H9 (cell line): ENCODE results near the gene SSB. TPM values are rescaled to one million over a fixed set of nuclear protein-coding genes. Genes with fewer than 3 reads are reported as not detected.

ENCODE experiments used
- DNase-seq: peaks from one replicate; pipeline ENCODE4 v3.0.0-alpha.2; 2017
- H2AFZ ChIP-seq: one replicate; pipeline ENCODE4 v1.6.1; 2013; ENCODE audit warnings: mild to moderate bottlenecking, low read length, control low read depth, moderate library complexity
- H2AK5ac ChIP-seq: 2 replicates; pipeline ENCODE4 v1.6.1; 2013; ENCODE audit warnings: low read length, control low read depth, mixed read lengths; ENCODE audit not compliant: insufficient read length
- H2BK120ac ChIP-seq: one replicate; pipeline ENCODE4 v1.6.1; 2013; ENCODE audit warnings: low read depth, mild to moderate bottlenecking, low read length, control low read depth, inconsistent platforms; ENCODE audit not compliant: poor library complexity, severe bottlenecking
- H2BK12ac ChIP-seq: 2 replicates; pipeline ENCODE4 v1.6.1; 2013; ENCODE audit warnings: low read length, control low read depth, mixed read lengths, low read depth; ENCODE audit not compliant: insufficient read length
- H2BK15ac ChIP-seq: 2 replicates; pipeline ENCODE4 v1.6.1; 2013; ENCODE audit warnings: low read depth, low read length, control low read depth
- H2BK20ac ChIP-seq: one replicate; pipeline ENCODE4 v1.6.1; 2013; ENCODE audit warnings: low read depth, mild to moderate bottlenecking, low read length, control low read depth, inconsistent platforms; ENCODE audit not compliant: poor library complexity, severe bottlenecking
- H2BK5ac ChIP-seq: 2 replicates; pipeline ENCODE4 v1.6.1; 2013; ENCODE audit warnings: low read length, control low read depth, mixed read lengths; ENCODE audit not compliant: insufficient read length
- H3K14ac ChIP-seq: 2 replicates; pipeline ENCODE4 v1.6.1; 2013; ENCODE audit warnings: low read length, control low read depth; ENCODE audit not compliant: insufficient read depth
- H3K18ac ChIP-seq: 2 replicates; pipeline ENCODE4 v1.6.1; 2013; ENCODE audit warnings: low read depth, mild to moderate bottlenecking, mixed read lengths, low read length, control low read depth; ENCODE audit not compliant: insufficient read length
- H3K23ac ChIP-seq: 2 replicates; pipeline ENCODE4 v1.6.1; 2013; ENCODE audit warnings: low read length, control low read depth, mixed read lengths, low read depth; ENCODE audit not compliant: insufficient read length
- H3K23me2 ChIP-seq: 2 replicates; pipeline ENCODE4 v1.6.1; 2013; ENCODE audit warnings: low read depth, mild to moderate bottlenecking, mixed read lengths, low read length, control low read depth; ENCODE audit not compliant: insufficient read length, poor library complexity, severe bottlenecking
- H3K27ac ChIP-seq: 2 replicates; pipeline ENCODE4 v1.5.1; 2013; ENCODE audit warnings: low read length, control low read depth, mixed read lengths, low read depth; ENCODE audit not compliant: insufficient read length
- H3K27me3 ChIP-seq: 2 replicates; pipeline ENCODE4 v1.6.1; 2013; ENCODE audit warnings: low read length, control low read depth, inconsistent platforms; ENCODE audit not compliant: insufficient read depth
- H3K4ac ChIP-seq: 2 replicates; pipeline ENCODE4 v1.6.1; 2013; ENCODE audit warnings: low read depth, mild to moderate bottlenecking, control low read depth, inconsistent platforms, low read length, moderate library complexity
- H3K4me1 ChIP-seq: 2 replicates; pipeline ENCODE4 v1.6.1; 2013; ENCODE audit warnings: low read length, control low read depth, inconsistent platforms; ENCODE audit not compliant: insufficient read depth
- H3K4me2 ChIP-seq: 2 replicates; pipeline ENCODE4 v1.6.1; 2013; ENCODE audit warnings: low read length, control low read depth, mixed read lengths; ENCODE audit not compliant: insufficient read length, insufficient read depth
- H3K56ac ChIP-seq: 2 replicates; pipeline ENCODE4 v1.6.1; 2013; ENCODE audit warnings: low read depth, mild to moderate bottlenecking, mixed read lengths, low read length, control low read depth; ENCODE audit not compliant: insufficient read length
- H3K79me1 ChIP-seq: 2 replicates; pipeline ENCODE4 v1.6.1; 2013; ENCODE audit warnings: low read depth, mild to moderate bottlenecking, moderate library complexity, low read length, control low read depth, inconsistent platforms; ENCODE audit not compliant: insufficient read depth, poor library complexity, severe bottlenecking
- H3K79me2 ChIP-seq: 2 replicates; pipeline ENCODE4 v1.6.1; 2013; ENCODE audit warnings: low read length, control low read depth, inconsistent platforms; ENCODE audit not compliant: insufficient read depth
- H3K9ac ChIP-seq: 2 replicates; pipeline ENCODE4 v1.6.1; 2013; ENCODE audit warnings: low read length, control low read depth, mixed read lengths; ENCODE audit not compliant: insufficient read length; ENCODE audit errors: extremely low read depth
- H3K9me3 ChIP-seq: one replicate; pipeline ENCODE4 v1.6.1; 2013; ENCODE audit warnings: low read depth, low read length, inconsistent platforms; ENCODE audit not compliant: control insufficient read depth
- H3T11ph ChIP-seq: one replicate; pipeline ENCODE4 v1.6.1; 2013; ENCODE audit warnings: mild to moderate bottlenecking, low read length, control low read depth, inconsistent platforms
- H4K20me1 ChIP-seq: one replicate; pipeline ENCODE4 v1.6.1; 2013; ENCODE audit not compliant: control insufficient read depth, insufficient read length, insufficient read depth
- H4K5ac ChIP-seq: 2 replicates; pipeline ENCODE4 v1.6.1; 2013; ENCODE audit warnings: low read depth, mild to moderate bottlenecking, mixed read lengths, low read length, control low read depth; ENCODE audit not compliant: insufficient read length
- H4K8ac ChIP-seq: replicated peaks from 2 replicates; pipeline ENCODE4 v1.6.1; 2013; ENCODE audit warnings: low read length, control low read depth, mixed read lengths, low read depth; ENCODE audit not compliant: insufficient read length
- H4K91ac ChIP-seq: 2 replicates; pipeline ENCODE4 v1.6.1; 2013; ENCODE audit warnings: low read depth, mild to moderate bottlenecking, moderate library complexity, mixed read lengths, low read length, control low read depth; ENCODE audit not compliant: insufficient read length
- H3K27ac Mint-ChIP-seq, 3 experiments: 2 replicates in 2 of 3; 3 replicates in 1 of 3; pipeline ENCODE4 v1.8.0; 2020 to 2021; ENCODE audit warnings: mixed read lengths in 3 of 3, mild to moderate bottlenecking in 1 of 3, moderate library complexity in 1 of 3
- H3K27me3 Mint-ChIP-seq: 2 replicates; pipeline ENCODE4 v1.8.0; 2021; ENCODE audit warnings: low read depth, mild to moderate bottlenecking, moderate library complexity, mixed read lengths
- H3K36me3 Mint-ChIP-seq, 3 experiments: 2 replicates in 2 of 3; 3 replicates in 1 of 3; pipeline ENCODE4 v1.8.0; 2020 to 2021; ENCODE audit warnings: low read depth in 3 of 3, mixed read lengths in 3 of 3; ENCODE audit not compliant: insufficient read depth in 1 of 3
- H3K4me1 Mint-ChIP-seq, 2 experiments: 2 replicates each; pipeline ENCODE4 v1.8.0; 2020; ENCODE audit warnings: mixed read lengths in 2 of 2
- H3K4me3 Mint-ChIP-seq, 2 experiments: 2 replicates in 1 of 2; 3 replicates in 1 of 2; pipeline ENCODE4 v1.8.0; 2020 to 2021; ENCODE audit warnings: mild to moderate bottlenecking in 2 of 2, mixed read lengths in 2 of 2, moderate library complexity in 1 of 2
- H3K9me3 Mint-ChIP-seq, 2 experiments: 2 replicates in 1 of 2; 3 replicates in 1 of 2; pipeline ENCODE4 v1.8.0; 2020; ENCODE audit warnings: mild to moderate bottlenecking in 2 of 2, mixed read lengths in 2 of 2, moderate library complexity in 1 of 2
- CTCF ChIP-seq: fragments of 200-600 bp; sonication (generic); conservative IDR thresholded peaks from 3 replicates; pipeline ENCODE4 v1.8.0; 2021; ENCODE audit warnings: antibody characterized with exemption, mild to moderate bottlenecking
- WGBS: extraction: QIAGEN DNeasy Blood & Tissue Kit; methylation state at CpG from one replicate; pipeline ENCODE4 v1.1.7; 2013; ENCODE audit warnings: missing lambda C conversion rate, low lambda C conversion rate, mixed read lengths; ENCODE audit not compliant: insufficient read length; ENCODE audit errors: extremely low coverage; 5-methylcytosine and 5-hydroxymethylcytosine counted together
- total RNA-seq: library from RNA; stranded (reverse); gene quantifications from 2 replicates; pipeline ENCODE4 v1.2.1, GENCODE V29; 2021

SSB gene
- total RNA-seq, 1 experiment from 2014 or later: 248 TPM

GRCh38 chr2:169781249-169782013 is 17.2 kb upstream of the SSB start:
- Histone ChIP-seq H4K5ac (no peak overlapping the region), H3K4me2 (no peak overlapping the region), H2AK5ac (no peak overlapping the region), H3K9ac (no peak overlapping the region), H4K8ac (no peak overlapping the region), H3K4ac (no peak overlapping the region), H4K91ac (no peak overlapping the region), H2BK5ac (no peak overlapping the region), H3K4me1 (no peaks in the 10 kb centered on the region), H3K27ac (no peak overlapping the region), H2BK20ac (no peak overlapping the region), H2BK12ac (no peak overlapping the region), H3K23me2 (no peaks in the 10 kb centered on the region), H3K79me1 (no peaks in the 10 kb centered on the region), H3K23ac (no peak overlapping the region), H4K20me1 (no peaks in the 10 kb centered on the region), H2AFZ (no peak overlapping the region), H3K56ac (no peak overlapping the region), H2BK15ac (no peak overlapping the region), H3T11ph (no peak overlapping the region), H2BK120ac (no peak overlapping the region), H3K18ac (no peak overlapping the region), H3K9me3 (no peaks in the 10 kb centered on the region), H3K79me2 (no peaks in the 10 kb centered on the region), H3K27me3 (no peaks in the 10 kb centered on the region), H3K14ac (no peak overlapping the region)
- no peak for TF ChIP-seq CTCF
- DNase-seq: no peak
- Mint-ChIP-seq H3K9me3 (no peaks in the 10 kb centered on the region), H3K27ac (no peak overlapping the region; a peak in 1 of 7 replicates), H3K4me3 (no peak overlapping the region; a peak in 1 of 5 replicates), H3K27me3 (no peaks in the 10 kb centered on the region), H3K4me1 (peaks cover 0 to 4% of the 10 kb centered on the region in 2 experiments; a peak in 1 of 4 replicates), H3K36me3 (peaks cover 0 to 3% (median 1%) of the 10 kb centered on the region in 3 experiments; a peak in 2 of 7 replicates)
- WGBS: no CpG with 5 or more reads among the region's 4 CpGs
